ENCODE measurements around the gene TSPAN12. TPM values are rescaled to one million over a fixed set of nuclear protein-coding genes. Genes with fewer than 3 reads are reported as not detected.
A peak's percentile ranks its signal among the peaks of the same experiment; 100 is the strongest.

TSPAN12 gene
- total RNA-seq, 1 experiment from 2014 or later = 8.7 TPM

DNA sequence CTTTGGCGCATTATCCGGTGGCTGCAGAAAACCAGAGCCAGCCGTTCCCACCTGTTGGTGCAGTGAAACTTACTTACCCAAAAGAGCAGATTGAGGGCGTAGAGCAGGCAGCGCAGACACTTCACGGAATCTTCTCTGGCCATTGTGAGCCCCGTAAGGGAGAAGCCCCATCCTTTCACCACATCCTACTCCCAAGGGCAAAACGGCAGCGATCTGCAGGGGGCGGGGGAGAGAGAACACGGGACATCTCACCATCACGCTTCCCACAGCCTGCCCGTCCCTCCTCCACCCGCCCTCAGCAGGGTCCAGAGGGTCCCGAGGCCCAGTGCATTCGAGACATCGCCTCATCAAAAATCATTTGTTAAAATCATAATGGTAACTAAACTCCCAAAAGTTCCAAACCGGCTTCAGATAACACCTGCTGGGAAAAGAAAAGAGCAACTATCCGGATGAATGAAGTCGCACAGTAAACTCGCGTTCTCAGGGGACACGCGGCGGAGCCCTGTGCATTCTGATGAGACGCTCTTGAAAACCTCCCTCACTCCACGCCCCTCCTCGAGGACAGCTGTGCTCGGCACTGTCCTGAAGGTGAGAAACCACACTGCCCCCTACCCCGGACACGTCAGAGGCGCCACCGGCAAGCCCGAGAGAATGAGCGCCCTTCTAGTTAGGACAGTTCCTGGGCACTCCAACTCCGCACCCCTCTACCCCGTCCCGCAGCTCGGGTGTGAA, 1.2 kb downstream of the TSPAN12 start:
- Mint-ChIP-seq H3K9me3 (no peaks in the 10 kb centered on the region), H3K27me3 (ENCODE audit: low read depth) (peaks cover 7% of the 10 kb centered on the region), H3K4me1 (peaks cover 29% of the 10 kb centered on the region in 2 experiments), H3K36me3 (ENCODE audit: insufficient read depth in 1 of 3, low read depth in 3 of 3) (no peaks in the 10 kb centered on the region; a peak in 3 of 7 replicates), H3K27ac (peak overlapping the region; percentile 30 to 82 (median 37); a peak in 5 of 7 replicates), H3K4me3 (peak overlapping the region; percentile 81 to 97)
- Histone ChIP-seq H4K20me1 (ENCODE audit: control insufficient read depth, insufficient read depth, insufficient read length) (no peaks in the 10 kb centered on the region), H2AFZ (ENCODE audit: low read length) (no peak overlapping the region), H3T11ph (ENCODE audit: low read length) (no peak overlapping the region), H3K18ac (ENCODE audit: insufficient read length, low read depth, low read length) (peak overlapping the region; percentile 22), H2AK5ac (ENCODE audit: insufficient read length, low read length) (no peak overlapping the region), H3K56ac (ENCODE audit: insufficient read length, low read depth, low read length) (no peak overlapping the region), H3K9me3 (ENCODE audit: control insufficient read depth, low read depth, low read length) (no peaks in the 10 kb centered on the region), H2BK5ac (ENCODE audit: insufficient read length, low read length) (no peak overlapping the region), H2BK15ac (ENCODE audit: low read depth, low read length) (no peak overlapping the region), H3K79me1 (ENCODE audit: insufficient read depth, low read depth, low read length, poor library complexity, severe bottlenecking) (no peaks in the 10 kb centered on the region), H4K91ac (ENCODE audit: insufficient read length, low read depth, low read length) (no peak overlapping the region), H3K23ac (ENCODE audit: insufficient read length, low read depth, low read length) (no peak overlapping the region), H3K14ac (ENCODE audit: insufficient read depth, low read length) (no peak overlapping the region), H3K4me1 (ENCODE audit: insufficient read depth, low read length) (no peaks in the 10 kb centered on the region), H2BK12ac (ENCODE audit: insufficient read length, low read depth, low read length) (no peak overlapping the region), H3K9ac (ENCODE audit: extremely low read depth, insufficient read length, low read length) (peak overlapping the region; percentile 8), H2BK20ac (ENCODE audit: low read depth, low read length, poor library complexity, severe bottlenecking) (no peak overlapping the region), H4K5ac (ENCODE audit: insufficient read length, low read depth, low read length) (no peak overlapping the region), H3K79me2 (ENCODE audit: insufficient read depth, low read length) (no peaks in the 10 kb centered on the region), H3K23me2 (ENCODE audit: insufficient read length, low read depth, low read length, poor library complexity, severe bottlenecking) (peaks cover 13% of the 10 kb centered on the region), H3K27ac (ENCODE audit: insufficient read length, low read depth, low read length) (no peak overlapping the region), H3K4ac (ENCODE audit: low read depth, low read length) (no peak overlapping the region), H3K4me2 (ENCODE audit: insufficient read depth, insufficient read length, low read length) (peak overlapping the region; percentile 84), H2BK120ac (ENCODE audit: low read depth, low read length, poor library complexity, severe bottlenecking) (no peak overlapping the region), H4K8ac (replicated peaks; ENCODE audit: insufficient read length, low read depth, low read length) (no peak overlapping the region), H3K27me3 (ENCODE audit: insufficient read depth, low read length) (no peaks in the 10 kb centered on the region)
- TF ChIP-seq, protein P1, sequence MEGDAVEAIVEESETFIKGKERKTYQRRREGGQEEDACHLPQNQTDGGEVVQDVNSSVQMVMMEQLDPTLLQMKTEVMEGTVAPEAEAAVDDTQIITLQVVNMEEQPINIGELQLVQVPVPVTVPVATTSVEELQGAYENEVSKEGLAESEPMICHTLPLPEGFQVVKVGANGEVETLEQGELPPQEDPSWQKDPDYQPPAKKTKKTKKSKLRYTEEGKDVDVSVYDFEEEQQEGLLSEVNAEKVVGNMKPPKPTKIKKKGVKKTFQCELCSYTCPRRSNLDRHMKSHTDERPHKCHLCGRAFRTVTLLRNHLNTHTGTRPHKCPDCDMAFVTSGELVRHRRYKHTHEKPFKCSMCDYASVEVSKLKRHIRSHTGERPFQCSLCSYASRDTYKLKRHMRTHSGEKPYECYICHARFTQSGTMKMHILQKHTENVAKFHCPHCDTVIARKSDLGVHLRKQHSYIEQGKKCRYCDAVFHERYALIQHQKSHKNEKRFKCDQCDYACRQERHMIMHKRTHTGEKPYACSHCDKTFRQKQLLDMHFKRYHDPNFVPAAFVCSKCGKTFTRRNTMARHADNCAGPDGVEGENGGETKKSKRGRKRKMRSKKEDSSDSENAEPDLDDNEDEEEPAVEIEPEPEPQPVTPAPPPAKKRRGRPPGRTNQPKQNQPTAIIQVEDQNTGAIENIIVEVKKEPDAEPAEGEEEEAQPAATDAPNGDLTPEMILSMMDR (conservative IDR thresholded peaks at IDR 0.05) = no peak
- peak; percentile 76 for DNase-seq
- no CpG with 5 or more reads among the region's 39 CpGs for WGBS (ENCODE audit: extremely low coverage, insufficient read length, low lambda C conversion rate)
